ENCODE data around the gene ANKRD44.

GRCh38 chr2:197256547-197257170, 53.9 kb downstream of the ANKRD44 start:
- TF ChIP-seq POLR2AphosphoS5 (IDR thresholded peaks at IDR 0.05; ENCODE audit: low read depth, low read length) (no peak), CTCF (IDR thresholded peaks at IDR 0.05) (no peak), SIN3A (IDR thresholded peaks at IDR 0.05; ENCODE audit: borderline replicate concordance, insufficient read depth, low read depth, low read length) (no peak), REST (IDR thresholded peaks at IDR 0.05; ENCODE audit: insufficient read depth in 1 of 2, low read depth in 2 of 2, low read length in 1 of 2) (no peak)
